Panc1 (cell line): Measurements from ENCODE around the gene ASPN.

Experiments used
- TF ChIP-seq, protein P1 (sequence below): fragments of 450-650 bp; IDR thresholded peaks from 2 replicates; pipeline ENCODE4 v1.5.1; 2017; ENCODE audit warnings: mild to moderate bottlenecking
- TF ChIP-seq, protein P2 (sequence below), 2 experiments: IDR thresholded peaks; 2 replicates each; pipeline ENCODE4 v1.6.1; 2011 to 2012; ENCODE audit warnings: low read depth in 2 of 2, control low read depth in 1 of 2, low read length in 1 of 2, mild to moderate bottlenecking in 1 of 2, moderate library complexity in 1 of 2; ENCODE audit not compliant: insufficient read depth in 1 of 2

DNA sequence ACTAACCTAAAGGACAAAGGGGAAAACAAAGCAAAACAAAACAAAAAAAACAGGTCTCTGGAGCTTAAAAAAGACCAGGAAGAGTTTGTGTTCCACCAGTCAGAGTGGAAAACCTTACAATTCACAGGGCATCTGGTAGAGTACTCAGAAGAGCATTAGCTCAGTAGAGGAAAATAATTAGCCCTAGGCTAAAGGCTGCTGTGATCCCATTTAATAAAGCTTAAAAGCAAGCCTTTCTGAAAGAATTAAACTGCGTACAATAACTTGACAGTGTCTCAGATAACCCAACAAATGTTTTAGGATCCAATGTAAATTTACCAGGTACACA lies 46.2 kb upstream of the ASPN start:
- TF ChIP-seq, protein P1, sequence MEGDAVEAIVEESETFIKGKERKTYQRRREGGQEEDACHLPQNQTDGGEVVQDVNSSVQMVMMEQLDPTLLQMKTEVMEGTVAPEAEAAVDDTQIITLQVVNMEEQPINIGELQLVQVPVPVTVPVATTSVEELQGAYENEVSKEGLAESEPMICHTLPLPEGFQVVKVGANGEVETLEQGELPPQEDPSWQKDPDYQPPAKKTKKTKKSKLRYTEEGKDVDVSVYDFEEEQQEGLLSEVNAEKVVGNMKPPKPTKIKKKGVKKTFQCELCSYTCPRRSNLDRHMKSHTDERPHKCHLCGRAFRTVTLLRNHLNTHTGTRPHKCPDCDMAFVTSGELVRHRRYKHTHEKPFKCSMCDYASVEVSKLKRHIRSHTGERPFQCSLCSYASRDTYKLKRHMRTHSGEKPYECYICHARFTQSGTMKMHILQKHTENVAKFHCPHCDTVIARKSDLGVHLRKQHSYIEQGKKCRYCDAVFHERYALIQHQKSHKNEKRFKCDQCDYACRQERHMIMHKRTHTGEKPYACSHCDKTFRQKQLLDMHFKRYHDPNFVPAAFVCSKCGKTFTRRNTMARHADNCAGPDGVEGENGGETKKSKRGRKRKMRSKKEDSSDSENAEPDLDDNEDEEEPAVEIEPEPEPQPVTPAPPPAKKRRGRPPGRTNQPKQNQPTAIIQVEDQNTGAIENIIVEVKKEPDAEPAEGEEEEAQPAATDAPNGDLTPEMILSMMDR, result no peak
- TF ChIP-seq, protein P2, sequence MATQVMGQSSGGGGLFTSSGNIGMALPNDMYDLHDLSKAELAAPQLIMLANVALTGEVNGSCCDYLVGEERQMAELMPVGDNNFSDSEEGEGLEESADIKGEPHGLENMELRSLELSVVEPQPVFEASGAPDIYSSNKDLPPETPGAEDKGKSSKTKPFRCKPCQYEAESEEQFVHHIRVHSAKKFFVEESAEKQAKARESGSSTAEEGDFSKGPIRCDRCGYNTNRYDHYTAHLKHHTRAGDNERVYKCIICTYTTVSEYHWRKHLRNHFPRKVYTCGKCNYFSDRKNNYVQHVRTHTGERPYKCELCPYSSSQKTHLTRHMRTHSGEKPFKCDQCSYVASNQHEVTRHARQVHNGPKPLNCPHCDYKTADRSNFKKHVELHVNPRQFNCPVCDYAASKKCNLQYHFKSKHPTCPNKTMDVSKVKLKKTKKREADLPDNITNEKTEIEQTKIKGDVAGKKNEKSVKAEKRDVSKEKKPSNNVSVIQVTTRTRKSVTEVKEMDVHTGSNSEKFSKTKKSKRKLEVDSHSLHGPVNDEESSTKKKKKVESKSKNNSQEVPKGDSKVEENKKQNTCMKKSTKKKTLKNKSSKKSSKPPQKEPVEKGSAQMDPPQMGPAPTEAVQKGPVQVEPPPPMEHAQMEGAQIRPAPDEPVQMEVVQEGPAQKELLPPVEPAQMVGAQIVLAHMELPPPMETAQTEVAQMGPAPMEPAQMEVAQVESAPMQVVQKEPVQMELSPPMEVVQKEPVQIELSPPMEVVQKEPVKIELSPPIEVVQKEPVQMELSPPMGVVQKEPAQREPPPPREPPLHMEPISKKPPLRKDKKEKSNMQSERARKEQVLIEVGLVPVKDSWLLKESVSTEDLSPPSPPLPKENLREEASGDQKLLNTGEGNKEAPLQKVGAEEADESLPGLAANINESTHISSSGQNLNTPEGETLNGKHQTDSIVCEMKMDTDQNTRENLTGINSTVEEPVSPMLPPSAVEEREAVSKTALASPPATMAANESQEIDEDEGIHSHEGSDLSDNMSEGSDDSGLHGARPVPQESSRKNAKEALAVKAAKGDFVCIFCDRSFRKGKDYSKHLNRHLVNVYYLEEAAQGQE (IDR thresholded peaks at IDR 0.05; ENCODE audit: insufficient read depth in 1 of 2, low read depth in 2 of 2, low read length in 1 of 2), result no peak
